H1 (cell line): ENCODE measurements around the gene DFFB. TPM values are rescaled to one million over a fixed set of nuclear protein-coding genes. Genes with fewer than 3 reads are reported as not detected.

ENCODE experiments used
- ATF2 ChIP-seq: IDR thresholded peaks from 2 replicates; pipeline ENCODE4 v1.6.1; 2012; ENCODE audit warnings: low read length, inconsistent platforms
- BACH1 ChIP-seq: IDR thresholded peaks from 2 replicates; pipeline ENCODE4 v1.6.1; 2012; ENCODE audit warnings: low read length, improper control_type of control experiment
- BCL11A ChIP-seq, 2 experiments: IDR thresholded peaks; one replicate each; pipeline ENCODE4 v1.6.1; 2011; ENCODE audit warnings: low read depth in 2 of 2, low read length in 2 of 2, mild to moderate bottlenecking in 2 of 2
- CBX5 ChIP-seq: fragments of 300-800, 300-1000 bp; sonication (generic); IDR thresholded peaks from 2 replicates; pipeline ENCODE4 v1.7.1; 2016; ENCODE audit warnings: antibody characterized with exemption, low read length, low read depth
- CEBPB ChIP-seq: IDR thresholded peaks from 2 replicates; pipeline ENCODE4 v1.6.1; 2012; ENCODE audit warnings: low read depth, low read length
- CTCF ChIP-seq, 3 experiments: IDR thresholded peaks; 1 replicate in 2 of 3; 2 replicates in 1 of 3; pipeline versions ENCODE4 v1.5.1 to v1.6.1; 2011; ENCODE audit warnings: low read length in 3 of 3, mild to moderate bottlenecking in 3 of 3, inconsistent platforms in 2 of 3, low read depth in 1 of 3, moderate library complexity in 1 of 3; ENCODE audit not compliant: insufficient read depth in 1 of 3; ENCODE audit errors: control extremely low read depth in 1 of 3
- GABPA ChIP-seq: IDR thresholded peaks from 2 replicates; pipeline ENCODE4 v1.6.1; 2011; ENCODE audit warnings: mild to moderate bottlenecking, low read length, moderate library complexity, borderline replicate concordance; ENCODE audit not compliant: insufficient read depth
- HDAC2 ChIP-seq, 2 experiments: fragments of 300-600 bp in 1 of 2; sonication (generic) in 1 of 2; IDR thresholded peaks; 2 replicates each; pipeline ENCODE4 v1.6.1; 2011 to 2012; ENCODE audit warnings: low read depth in 2 of 2, low read length in 2 of 2, mild to moderate bottlenecking in 2 of 2, moderate library complexity in 2 of 2, borderline replicate concordance in 1 of 2, inconsistent platforms in 1 of 2
- JUN ChIP-seq: IDR thresholded peaks from 2 replicates; pipeline ENCODE4 v1.6.1; 2011; ENCODE audit warnings: low read depth, mild to moderate bottlenecking, improper control_type of control experiment, low read length
- JUND ChIP-seq: IDR thresholded peaks from 2 replicates; pipeline ENCODE4 v1.6.1; 2011; ENCODE audit warnings: mild to moderate bottlenecking, improper control_type of control experiment, low read length
- MAX ChIP-seq: IDR thresholded peaks from 2 replicates; pipeline ENCODE4 v1.6.1; 2012; ENCODE audit warnings: inconsistent platforms
- NANOG ChIP-seq: IDR thresholded peaks from 2 replicates; pipeline ENCODE4 v1.6.1; 2011; ENCODE audit warnings: low read length, low read depth, mild to moderate bottlenecking, inconsistent platforms; ENCODE audit not compliant: insufficient read depth, poor library complexity, severe bottlenecking
- POU5F1 ChIP-seq: IDR thresholded peaks from 2 replicates; pipeline ENCODE4 v1.6.1; 2011; ENCODE audit warnings: low read depth, mild to moderate bottlenecking, low read length, moderate library complexity
- SIN3A ChIP-seq, 2 experiments: IDR thresholded peaks in 1 of 2; conservative IDR thresholded peaks in 1 of 2; 2 replicates each; pipeline ENCODE4 v1.6.1; 2011 to 2012; ENCODE audit warnings: low read length in 2 of 2, improper control_type of control experiment in 1 of 2, low read depth in 1 of 2, mild to moderate bottlenecking in 1 of 2
- SIX5 ChIP-seq: IDR thresholded peaks from 2 replicates; pipeline ENCODE4 v1.6.1; 2011; ENCODE audit warnings: mild to moderate bottlenecking, low read depth, low read length
- SP4 ChIP-seq: IDR thresholded peaks from 2 replicates; pipeline ENCODE4 v1.6.1; 2012; ENCODE audit warnings: low read length, inconsistent platforms
- SUZ12 ChIP-seq: fragments of 200-600 bp; sonication (generic); IDR thresholded peaks from 2 replicates; pipeline ENCODE4 v1.6.1; 2012; ENCODE audit warnings: mild to moderate bottlenecking, inconsistent platforms, low read length, moderate library complexity, mixed read lengths
- TEAD4 ChIP-seq: IDR thresholded peaks from 2 replicates; pipeline ENCODE4 v1.6.1; 2012; ENCODE audit warnings: low read depth, low read length, inconsistent platforms, mixed read lengths
- polyA plus RNA-seq, 7 experiments: library from polyadenylated mRNA; depleted of rRNA in 3 of 7; stranded (reverse) in 5 of 7; unstranded in 2 of 7; fragments of >200 nt in 5 of 7; fragments of 200-250 nt in 2 of 7; gene quantifications; 1 replicate in 5 of 7; 2 replicates in 1 of 7; 4 replicates in 1 of 7; pipeline versions ENCODE4 v1.2.1 to v1.2.3, GENCODE V29; 2011 to 2013; ENCODE audit warnings: missing spikeins in 2 of 7, mixed read lengths in 2 of 7
- total RNA-seq: library from RNA; stranded (reverse); fragmentation: NEBNext Ultra II Directional; extraction: Animal tissue kit (Norgen Biotek cat#: 25700); gene quantifications from 2 replicates; pipeline ENCODE4 v1.2.1, GENCODE V29; 2021

Gene DFFB
- total and polyA plus RNA-seq, 2 of the 8 experiments (the other 6 are each of a cell fraction or from before 2014, with no cell fraction given), result 8.6 to 11.9 TPM

- no peak for TF ChIP-seq SIX5
- no peak for TF ChIP-seq ATF2
- TF ChIP-seq NANOG, result no peak
- no peak for TF ChIP-seq CEBPB
- no peak; a peak in 1 of 4 replicates for TF ChIP-seq SIN3A (conservative IDR thresholded peaks at IDR 0.05 in 1 of 2, IDR thresholded peaks at IDR 0.05 in 1 of 2; ENCODE audit: low read depth in 1 of 2, low read length in 2 of 2)
- TF ChIP-seq CBX5, result no peak
- TF ChIP-seq GABPA, result peak; percentile 44; the same call in 1 of the 2 replicates
- peak; percentile 87 for TF ChIP-seq TEAD4
- TF ChIP-seq HDAC2 (IDR thresholded peaks at IDR 0.05; ENCODE audit: borderline replicate concordance in 1 of 2, low read depth in 2 of 2, low read length in 2 of 2), result no peak
- TF ChIP-seq POU5F1, result no peak
- TF ChIP-seq MAX, result peak; percentile 58; the same call in 1 of the 2 replicates
- no peak for TF ChIP-seq SP4
- no peak for TF ChIP-seq SUZ12
- TF ChIP-seq JUN, result no peak
- no peak for TF ChIP-seq BACH1
- peak in 2 of 3 experiments; percentile 88 to 95; a peak in 3 of 4 replicates for TF ChIP-seq CTCF (IDR thresholded peaks at IDR 0.05; ENCODE audit: control extremely low read depth in 1 of 3, insufficient read depth in 1 of 3, low read depth in 1 of 3, low read length in 3 of 3)
- TF ChIP-seq BCL11A (IDR thresholded peaks at IDR 0.05; ENCODE audit: low read depth in 2 of 2, low read length in 2 of 2), result no peak
- TF ChIP-seq JUND, result peak; percentile 24; the same call in 1 of the 2 replicates
These were observed 53.9 kb downstream of the DFFB start (continued) for GRCh38 chr1:3910857-3911845.
